Astrocyte (in vitro differentiated cells and primary cell): ENCODE data around the gene ZSWIM2.

Experiments
- CTCF ChIP-seq: IDR thresholded peaks from 2 replicates; pipeline ENCODE4 v1.5.1; 2011; ENCODE audit warnings: low read depth, mild to moderate bottlenecking, inconsistent platforms, low read length, moderate library complexity; ENCODE audit not compliant: insufficient read depth
- EZH2 ChIP-seq: IDR thresholded peaks from 2 replicates; pipeline ENCODE4 v1.6.1; 2012; ENCODE audit warnings: mild to moderate bottlenecking, low read length, inconsistent platforms; ENCODE audit not compliant: insufficient read depth

- no peak for TF ChIP-seq CTCF
- no peak for TF ChIP-seq EZH2
Measured at GRCh38 chr2:186882511-186883071, 33.6 kb upstream of the ZSWIM2 start.
